Right lobe of liver (tissue), 6 donors: ENCODE measurements around the gene OSBPL9. TPM values are rescaled to one million over a fixed set of nuclear protein-coding genes. Genes with fewer than 3 reads are reported as not detected.

Source experiments
- ATAC-seq, 4 donors: fragments of 200-7000 bp; cut with Tn5 transposase; one replicate each; pipeline ENCODE4 v1.9.1; 2020; ENCODE audit warnings: mild to moderate bottlenecking in 4 of 4, moderate library complexity in 4 of 4
- DNase-seq, 3 donors: peaks; one replicate each; pipeline ENCODE4 v3.0.0-alpha.2; 2020
- H3K27ac ChIP-seq, 3 donors: fragments of 200-600 bp; one replicate each; pipeline ENCODE4 v1.8.0; 2022
- H3K27me3 ChIP-seq, 2 donors: fragments of 200-600 bp; one replicate each; pipeline ENCODE4 v1.8.0; 2022
- H3K36me3 ChIP-seq, 4 donors: fragments of 200-600 bp; sonication (generic) in 1 of 4; one replicate each; pipeline versions ENCODE4 v1.5.1 to v1.8.0; 2017 to 2022; ENCODE audit warnings: control low read depth in 1 of 4
- H3K4me1 ChIP-seq, 4 donors: fragments of 200-600 bp; sonication (generic) in 1 of 4; one replicate each; pipeline versions ENCODE4 v1.5.1 to v1.8.0; 2017 to 2022; ENCODE audit warnings: control low read depth in 1 of 4
- H3K4me3 ChIP-seq, 3 donors: fragments of 200-600 bp; one replicate each; pipeline ENCODE4 v1.8.0; 2022
- H3K9me3 ChIP-seq, 4 donors: fragments of 200-600 bp; sonication (generic) in 1 of 4; one replicate each; pipeline versions ENCODE4 v1.5.1 to v1.8.0; 2017 to 2022; ENCODE audit warnings: control low read depth in 1 of 4
- POLR2A ChIP-seq: fragments of 450-650 bp; IDR thresholded peaks from one replicate; pipeline ENCODE4 v1.6.1; 2017; ENCODE audit warnings: antibody characterized with exemption, mild to moderate bottlenecking
- WGBS: methylation state at CpG from one replicate; pipeline ENCODE4 v1.1.6; 2018; ENCODE audit warnings: low coverage, low lambda C conversion rate; ENCODE audit not compliant: insufficient coverage; ENCODE audit errors: missing lambda C conversion rate; 5-methylcytosine and 5-hydroxymethylcytosine counted together
- intact Hi-C, 2 donors: fragments of 100-400 bp; cut with DNase I; formaldehyde crosslinking; loops; one replicate each; pipeline versions ENCODE4 v1.11.2 to v1.14.1; 2022
- total RNA-seq, 6 experiments: library from RNA; depleted of rRNA in 2 of 6; stranded (reverse); fragments of >200 nt in 2 of 6; fragmentation: NEBNext Ultra II Directional in 3 of 6; extraction: Animal tissue kit (Norgen Biotek cat#: 25700) in 3 of 6; gene quantifications; one replicate each; pipeline versions ENCODE4 v1.1.0 to v1.2.4, GENCODE V29; 2016 to 2023
- TF ChIP-seq, protein P1 (sequence below), 4 donors: fragments of 200-600 bp in 3 of 4; fragments of 450-650 bp in 1 of 4; IDR thresholded peaks; one replicate each; pipeline versions ENCODE4 v1.5.1 to v1.8.0; 2016 to 2022; ENCODE audit warnings: antibody characterized with exemption in 4 of 4, mild to moderate bottlenecking in 2 of 4
- donor health status: DM: no; HTN: yes; CAD: no.
- donor health status: DM: no; HTN: no; CAD: no.
- donor health status: DM: no; HTN: no; CAD: no.
- donor health status: DM: no; HTN: yes; CAD: no.
- donor health status: DM: no; HTN: yes; CAD: no.

OSBPL9 gene
- total RNA-seq, 6 experiments from 2014 or later = 51.7 to 90.5 (median 71.7) TPM

GRCh38 chr1:51675177-51675780 is 58.4 kb downstream of the OSBPL9 start:
- H3K36me3 ChIP-seq = no peaks in the 10 kb centered on the region
- 95% methylated on average over 2 of the region's 2 CpGs for WGBS
- intact Hi-C loops = no loop called here
- H3K27me3 ChIP-seq = no peaks in the 10 kb centered on the region
- TF ChIP-seq, protein P1, sequence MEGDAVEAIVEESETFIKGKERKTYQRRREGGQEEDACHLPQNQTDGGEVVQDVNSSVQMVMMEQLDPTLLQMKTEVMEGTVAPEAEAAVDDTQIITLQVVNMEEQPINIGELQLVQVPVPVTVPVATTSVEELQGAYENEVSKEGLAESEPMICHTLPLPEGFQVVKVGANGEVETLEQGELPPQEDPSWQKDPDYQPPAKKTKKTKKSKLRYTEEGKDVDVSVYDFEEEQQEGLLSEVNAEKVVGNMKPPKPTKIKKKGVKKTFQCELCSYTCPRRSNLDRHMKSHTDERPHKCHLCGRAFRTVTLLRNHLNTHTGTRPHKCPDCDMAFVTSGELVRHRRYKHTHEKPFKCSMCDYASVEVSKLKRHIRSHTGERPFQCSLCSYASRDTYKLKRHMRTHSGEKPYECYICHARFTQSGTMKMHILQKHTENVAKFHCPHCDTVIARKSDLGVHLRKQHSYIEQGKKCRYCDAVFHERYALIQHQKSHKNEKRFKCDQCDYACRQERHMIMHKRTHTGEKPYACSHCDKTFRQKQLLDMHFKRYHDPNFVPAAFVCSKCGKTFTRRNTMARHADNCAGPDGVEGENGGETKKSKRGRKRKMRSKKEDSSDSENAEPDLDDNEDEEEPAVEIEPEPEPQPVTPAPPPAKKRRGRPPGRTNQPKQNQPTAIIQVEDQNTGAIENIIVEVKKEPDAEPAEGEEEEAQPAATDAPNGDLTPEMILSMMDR (IDR thresholded peaks at IDR 0.05) = no peak
- no peak for TF ChIP-seq POLR2A
- H3K27ac ChIP-seq = no peak overlapping the region
- H3K4me1 ChIP-seq = no peaks in the 10 kb centered on the region
- ATAC-seq (no peak), DNase-seq (no peak)
- H3K9me3 ChIP-seq = no peaks in the 10 kb centered on the region
- H3K4me3 ChIP-seq = no peak overlapping the region

- TF ChIP-seq, protein P1 (IDR thresholded peaks at IDR 0.05) = no peak
- Histone ChIP-seq H3K36me3 (no peaks in the 10 kb centered on the region), H3K27ac (no peak overlapping the region), H3K27me3 (no peaks in the 10 kb centered on the region), H3K9me3 (no peaks in the 10 kb centered on the region), H3K4me1 (peaks cover 0 to 3% (median under 1%) of the 10 kb centered on the region in 4 donors), H3K4me3 (no peak overlapping the region)
- ATAC-seq (peak in 1 of 4 donors; percentile 52), DNase-seq (no peak)
- intact Hi-C loops = no loop called here
These were observed 62.5 kb downstream of the OSBPL9 start for GRCh38 chr1:51679435-51679834.

DNA sequence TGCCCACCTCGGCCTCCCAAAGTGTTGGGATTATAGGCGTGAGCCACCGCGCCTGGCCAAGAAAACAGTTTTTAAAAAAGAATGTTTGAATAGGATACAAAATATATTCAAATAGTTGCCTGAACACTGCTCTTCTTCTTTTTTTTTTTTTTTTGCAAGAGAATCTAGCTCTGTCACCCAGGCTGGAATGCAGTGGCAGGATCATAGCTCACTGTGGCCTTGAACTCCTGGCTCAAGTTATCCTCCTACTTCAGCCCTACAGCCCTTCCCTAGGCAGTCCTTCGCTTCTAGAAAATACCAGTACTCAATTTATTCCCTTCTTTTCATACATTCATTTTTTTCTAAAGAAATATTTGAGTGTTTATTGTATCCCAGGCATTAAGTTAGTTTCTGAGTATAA is 67.9 kb downstream of the OSBPL9 start:
- intact Hi-C loops = no loop called here
- Histone ChIP-seq H3K27me3 (no peaks in the 10 kb centered on the region), H3K4me1 (peaks cover 0 to 42% (median 23%) of the 10 kb centered on the region in 4 donors), H3K4me3 (no peak overlapping the region), H3K9me3 (no peaks in the 10 kb centered on the region), H3K27ac (peak overlapping the region in 1 of 3 donors; percentile 20), H3K36me3 (no peaks in the 10 kb centered on the region)
- DNase-seq (no peak), ATAC-seq (peak in 2 of 4 donors; percentile 12 to 49)
- 87% methylated on average over 5 of the region's 5 CpGs for WGBS
- no peak for TF ChIP-seq POLR2A
- TF ChIP-seq, protein P1 (IDR thresholded peaks at IDR 0.05) = no peak

GRCh38 chr1:51686450-51686849 is 69.6 kb downstream of the OSBPL9 start:
- peak overlapping the region in 2 of 3 donors; percentile 54 to 59 for H3K27ac ChIP-seq
- no peaks in the 10 kb centered on the region for H3K36me3 ChIP-seq
- H3K27me3 ChIP-seq = no peaks in the 10 kb centered on the region
- peak in 1 of 3 donors; percentile 47 for DNase-seq
- no peak overlapping the region for H3K4me3 ChIP-seq
- intact Hi-C loops = no loop called here
- peaks cover 0 to 52% (median 26%) of the 10 kb centered on the region in 4 donors for H3K4me1 ChIP-seq
- 6% methylated on average over 2 of the region's 2 CpGs for WGBS
- TF ChIP-seq, protein P1 (IDR thresholded peaks at IDR 0.05) = no peak
- no peak for TF ChIP-seq POLR2A
- H3K9me3 ChIP-seq = no peaks in the 10 kb centered on the region
- peak; percentile 45 to 69 (median 56) for ATAC-seq

GRCh38 chr1:51689075-51689440 is 72.2 kb downstream of the OSBPL9 start:
- intact Hi-C loops = no loop called here
- no peak for DNase-seq
- ATAC-seq = no peak

More at GRCh38 chr1:51689075-51689440, 72.2 kb downstream of the OSBPL9 start:
- H3K27me3 ChIP-seq = no peaks in the 10 kb centered on the region
- no peaks in the 10 kb centered on the region for H3K36me3 ChIP-seq
- TF ChIP-seq POLR2A = no peak
- TF ChIP-seq, protein P1 (IDR thresholded peaks at IDR 0.05) = no peak
- H3K27ac ChIP-seq = peak overlapping the region; percentile 48 to 94 (median 91)
- H3K4me1 ChIP-seq = peaks cover 0 to 62% (median 31%) of the 10 kb centered on the region in 4 donors
- no peaks in the 10 kb centered on the region for H3K9me3 ChIP-seq
- H3K4me3 ChIP-seq = no peak overlapping the region
